HG02571 (cell line): Measurements from ENCODE around the gene CHAF1B.
"Not testable (repeated sequence)": the region's sequence is repeated elsewhere in the genome, so short reads cannot be mapped to it uniquely, and the experiment has no call there.

Source experiments
- ATAC-seq: cut with Tn5 transposase; IDR thresholded peaks from one replicate; pipeline ENCODE4 v1.9.1; 2021; ENCODE audit warnings: mild to moderate bottlenecking, moderate library complexity; ENCODE audit not compliant: unreplicated experiment

The CHAF1B gene

DNA sequence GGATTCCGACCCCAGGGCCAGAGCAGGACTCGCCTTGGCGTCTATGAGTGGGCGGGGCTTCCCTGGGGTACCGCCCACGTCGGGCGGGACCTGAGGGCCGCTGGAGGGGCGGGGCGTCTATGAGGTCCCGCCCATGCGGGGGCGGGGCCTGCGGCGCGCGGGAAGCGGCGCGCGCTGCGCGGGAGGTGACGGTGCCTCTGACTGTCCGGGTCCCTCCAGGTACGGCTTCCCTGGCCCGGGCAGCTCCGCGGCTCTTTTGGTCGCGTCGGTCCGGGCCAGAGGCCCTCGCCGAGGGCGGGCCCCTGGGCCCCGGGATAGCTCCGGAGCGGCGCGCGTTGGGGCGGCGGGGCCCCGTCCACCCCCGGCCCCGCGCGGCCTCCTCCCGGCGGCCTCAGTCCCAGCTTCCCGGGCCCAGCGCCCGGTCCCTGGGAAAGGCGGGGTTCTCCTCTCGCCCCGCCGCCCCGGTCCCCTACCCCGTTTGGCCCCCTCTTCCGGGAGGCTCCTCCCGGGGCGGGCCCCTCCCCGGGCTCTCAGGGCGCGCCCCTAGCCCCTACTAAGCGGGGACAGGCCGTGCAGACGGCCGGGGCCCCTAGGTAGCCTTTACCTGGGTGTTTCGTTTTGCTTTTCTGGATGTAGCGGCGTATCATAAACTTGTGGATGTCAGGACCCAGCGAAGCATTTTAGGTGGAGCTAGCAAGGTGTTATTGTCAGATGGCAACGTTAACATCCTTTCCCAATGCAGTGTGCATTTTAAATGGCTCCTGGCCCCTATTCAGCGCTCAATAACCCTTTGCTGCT is at the start of gene CHAF1B:
Gene CHAF1B (plus strand): TSS at position 160 of the 798 bp plus-strand sequence. CDS start 745 bp downstream, outside the sequence.
- ATAC-seq: peak; percentile 79

DNA sequence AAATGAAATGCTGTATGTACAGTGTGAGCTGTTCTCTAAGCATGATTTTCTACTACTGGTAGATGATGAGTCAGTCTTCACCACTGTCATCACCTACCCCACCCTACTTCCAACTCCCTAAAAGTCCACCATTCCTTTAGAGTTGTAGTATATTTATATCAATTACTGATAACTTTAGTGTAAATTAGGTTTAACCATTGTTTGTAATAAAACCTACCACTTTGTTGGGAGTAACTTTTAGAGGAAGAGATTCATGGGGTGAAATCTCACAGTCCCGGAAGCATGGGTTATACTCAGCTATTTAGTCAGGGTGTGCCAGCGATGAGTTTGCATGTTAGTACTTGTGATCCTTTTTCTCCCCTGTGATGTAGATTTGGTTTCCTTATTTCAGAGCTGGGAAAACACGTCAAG is 48.1 kb upstream of the CHAF1B start:
- no peak for ATAC-seq

DNA sequence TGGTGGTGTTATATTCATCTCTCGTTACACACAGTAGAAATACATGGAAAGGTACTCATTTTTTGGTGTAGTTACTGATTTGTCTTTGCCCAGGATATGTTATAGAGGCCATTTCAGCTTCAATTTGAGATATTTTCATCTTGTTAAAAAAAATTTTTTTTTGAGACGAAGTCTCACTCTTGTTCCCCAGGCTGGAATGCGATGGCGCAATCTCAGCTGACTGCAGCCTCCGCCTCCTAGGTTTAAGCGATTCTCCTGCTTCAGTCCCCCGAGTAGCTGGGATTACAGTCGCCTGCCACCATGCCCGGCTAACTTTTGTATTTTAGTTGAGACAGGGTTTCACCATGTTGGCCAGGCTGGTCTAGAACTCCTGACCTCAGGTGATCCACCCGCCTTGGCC is 46.2 kb upstream of the CHAF1B start:
- no peak for ATAC-seq

DNA sequence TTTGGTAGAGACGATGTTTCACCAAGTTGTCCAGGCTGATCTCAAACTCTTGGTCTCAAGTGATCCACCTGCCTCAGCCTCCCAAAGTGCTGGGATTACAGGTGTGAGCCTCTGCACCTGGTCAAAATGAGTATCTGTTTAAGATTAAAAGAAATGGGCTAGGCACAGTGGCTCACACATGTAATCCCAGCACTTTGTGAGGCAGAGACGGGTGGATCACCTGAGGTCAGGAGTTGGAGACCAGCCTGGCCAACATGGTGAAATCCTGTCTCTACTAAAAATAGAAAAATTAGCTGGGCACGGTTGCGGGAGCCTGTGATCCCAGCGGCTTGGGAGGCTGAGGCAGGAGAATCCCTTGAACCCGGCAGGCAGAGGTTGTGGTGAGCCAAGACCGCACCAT is 42.6 kb upstream of the CHAF1B start:
- not testable (repeated sequence) for ATAC-seq

DNA sequence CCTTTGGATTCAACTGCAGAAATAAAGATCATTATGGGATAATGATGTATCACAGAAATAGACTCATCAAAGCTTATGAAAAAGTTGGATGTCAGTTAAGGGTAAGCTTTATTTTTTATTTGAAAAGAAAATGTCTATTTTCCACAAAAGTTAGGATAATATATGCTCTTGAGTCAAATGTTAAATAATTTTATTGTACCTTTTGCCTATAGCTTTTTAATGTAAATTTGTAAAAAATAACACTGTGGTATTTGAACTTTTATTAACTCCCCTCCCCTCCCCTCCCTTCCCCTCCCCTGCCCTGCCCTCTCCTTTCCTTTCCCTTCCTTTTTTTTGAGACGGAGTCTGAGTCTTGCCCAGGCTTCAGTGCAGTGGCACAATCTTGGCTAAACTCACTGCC is 40.3 kb upstream of the CHAF1B start:
- ATAC-seq: no peak

DNA sequence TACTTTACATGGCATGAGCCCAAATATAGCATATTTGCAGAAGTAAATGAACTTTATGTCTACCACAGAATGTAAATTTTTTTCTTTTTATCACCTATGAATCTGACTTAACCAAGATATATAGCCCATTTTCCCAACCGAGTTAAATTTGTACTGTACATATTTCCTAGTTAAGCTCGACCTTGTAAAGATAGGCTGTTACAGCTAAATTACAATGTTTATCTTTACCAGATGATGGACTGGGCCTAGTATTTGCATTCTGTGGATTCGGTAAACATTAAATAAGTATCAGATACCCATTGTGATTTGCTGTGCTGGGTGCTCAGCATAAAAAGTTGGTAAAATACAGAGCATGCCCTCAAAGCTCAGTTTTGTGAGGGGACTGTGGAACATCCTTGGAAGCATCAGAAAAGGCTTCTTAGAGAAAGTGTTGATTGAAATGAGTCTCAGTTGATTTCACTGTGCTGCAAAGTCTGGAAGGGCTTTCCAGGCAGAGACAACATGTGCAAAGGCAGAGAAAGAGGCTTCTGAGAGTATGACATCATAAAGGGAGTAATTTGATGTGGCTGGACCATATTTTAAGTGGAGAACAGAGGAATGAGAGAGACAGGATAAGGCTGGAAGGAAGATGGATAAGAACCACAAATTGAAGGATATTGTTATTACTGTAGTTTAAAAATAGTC is 37.8 kb upstream of the CHAF1B start:
- ATAC-seq: no peak

DNA sequence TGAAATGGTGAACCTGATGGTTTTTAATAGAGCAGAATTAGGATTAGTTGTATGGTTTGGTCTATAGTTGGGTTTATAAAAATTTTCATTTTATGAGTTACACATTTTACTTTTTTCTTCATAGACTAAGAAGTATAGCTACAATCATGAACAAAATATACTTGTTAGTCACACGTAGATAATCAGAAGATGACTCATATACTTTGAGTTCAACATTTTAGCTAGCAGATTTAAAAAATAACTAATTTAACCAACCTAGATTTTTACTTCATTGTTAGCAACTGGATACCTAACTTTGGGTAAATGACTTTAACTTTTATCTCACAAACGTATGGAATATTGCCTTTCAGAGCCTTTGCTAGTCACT is 37.2 kb upstream of the CHAF1B start:
- ATAC-seq: no peak

DNA sequence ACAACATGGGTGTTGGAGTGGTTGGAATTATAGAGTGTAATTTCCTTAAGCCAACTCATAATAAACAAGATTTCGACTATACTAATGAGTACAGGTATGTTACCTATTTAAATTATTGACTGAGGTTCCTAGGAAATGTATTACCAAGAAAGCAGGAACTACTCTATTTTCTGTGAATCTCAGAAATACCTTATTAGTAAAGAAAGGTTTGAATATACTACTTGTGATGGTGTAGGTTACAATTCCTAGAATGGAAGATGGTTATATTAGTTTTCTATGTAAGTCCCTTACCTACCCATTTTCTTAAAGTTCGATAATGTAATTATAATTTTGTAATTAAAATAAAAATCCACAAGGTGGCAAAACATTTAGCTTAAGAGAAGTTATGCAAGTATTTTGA is 35.9 kb upstream of the CHAF1B start:
- no peak for ATAC-seq

DNA sequence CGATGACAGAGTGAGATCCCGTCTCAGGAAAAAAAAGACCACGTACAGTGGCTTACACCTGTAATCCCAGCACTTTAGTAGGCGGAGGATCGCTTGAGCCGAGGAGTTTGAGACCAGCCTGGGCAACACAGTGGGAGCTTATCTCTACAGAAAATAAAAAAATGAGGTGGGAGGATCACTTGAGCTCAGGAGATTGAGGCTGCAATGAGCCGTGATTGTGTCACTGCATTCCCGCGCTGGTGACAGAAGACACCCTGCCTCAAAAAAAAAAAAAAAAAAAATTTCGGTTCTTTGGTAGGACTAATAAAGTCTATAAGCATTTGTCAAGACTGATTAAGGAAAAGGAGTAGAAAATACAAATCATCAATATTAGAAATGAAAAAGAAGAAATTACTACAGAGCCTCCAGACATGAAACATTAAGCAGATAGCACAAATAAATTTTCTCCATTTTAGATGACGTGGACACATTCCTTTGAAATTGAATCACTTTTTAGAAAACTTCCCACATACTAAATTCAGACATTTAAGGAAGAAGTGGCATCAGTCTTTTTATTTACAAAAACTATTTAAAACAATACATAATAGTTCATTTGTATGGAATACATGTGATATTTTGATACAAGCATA is 34.8 kb upstream of the CHAF1B start:
- no peak for ATAC-seq

DNA sequence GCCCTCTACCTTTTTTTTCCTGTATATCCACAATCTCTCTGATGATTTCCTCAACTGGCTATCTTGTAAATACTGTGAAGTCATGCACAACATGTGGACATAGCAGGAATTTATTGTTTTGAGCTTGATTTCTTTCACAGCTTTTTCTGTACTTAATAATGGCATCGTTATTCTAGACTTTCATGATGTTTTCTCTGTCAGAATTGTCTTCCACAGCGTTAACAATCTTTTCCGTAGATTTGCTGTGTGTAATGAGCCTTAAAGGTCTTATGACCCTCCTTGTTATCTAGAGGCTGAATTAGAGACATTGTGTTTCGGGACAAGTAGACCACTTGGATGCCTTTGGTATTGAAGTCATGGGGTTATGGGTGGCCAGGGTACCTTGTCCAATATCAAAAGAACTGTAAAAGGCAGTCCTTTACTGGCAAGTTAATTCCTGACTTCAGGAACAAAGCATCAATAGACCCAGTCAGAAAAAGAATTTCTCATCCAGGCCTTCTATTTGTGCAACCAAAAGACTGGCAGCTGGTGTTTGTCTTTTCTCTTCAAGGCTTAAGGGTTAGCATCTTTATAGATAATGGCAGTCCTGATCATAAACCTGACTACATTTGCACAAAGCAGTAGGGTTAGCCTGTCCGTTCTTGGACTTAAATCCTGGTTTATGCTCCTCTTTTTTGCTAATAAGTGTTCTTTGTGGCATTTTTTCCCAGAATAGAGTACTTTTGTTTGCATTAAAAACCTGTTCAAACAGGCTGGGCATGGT is 30.1 kb upstream of the CHAF1B start:
- no peak for ATAC-seq

DNA sequence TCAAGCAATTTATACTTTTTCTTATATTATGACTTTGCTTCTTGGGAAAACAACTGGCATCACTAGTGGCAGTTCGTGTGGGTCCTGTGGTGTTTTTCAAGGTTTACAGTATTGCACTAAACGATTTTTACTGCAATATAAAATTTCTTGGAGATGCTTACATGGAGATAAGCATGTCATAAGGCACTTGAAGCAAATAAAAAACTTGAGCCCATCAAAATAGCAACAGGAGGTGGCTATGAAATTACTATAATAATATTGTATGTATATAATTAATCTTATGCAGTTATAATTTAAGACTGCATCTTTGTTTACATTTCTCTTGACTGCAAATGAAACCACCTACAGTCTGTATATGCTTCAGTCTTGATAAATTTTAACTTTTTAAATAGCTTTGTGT is 29.3 kb upstream of the CHAF1B start:
- no peak for ATAC-seq

DNA sequence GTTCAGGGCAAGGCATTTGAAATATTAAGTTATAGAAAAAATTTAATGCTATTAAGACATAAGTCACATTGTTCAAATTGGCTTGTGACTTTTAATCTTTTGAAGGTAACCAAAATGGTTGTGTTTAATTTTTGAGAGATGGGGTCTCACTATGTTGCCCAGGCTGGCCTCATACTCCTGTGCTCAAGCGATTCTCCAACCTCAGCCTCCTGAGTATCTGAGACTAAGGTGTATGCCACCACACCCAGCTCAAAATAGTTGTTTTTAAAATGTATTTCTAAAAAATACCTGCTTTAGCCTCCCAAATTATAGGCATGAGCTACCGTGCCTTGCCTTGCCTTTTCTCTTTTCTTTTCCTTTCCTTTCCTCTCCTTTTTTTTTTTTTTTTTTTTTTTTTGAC is 26.0 kb upstream of the CHAF1B start:
- ATAC-seq: no peak

DNA sequence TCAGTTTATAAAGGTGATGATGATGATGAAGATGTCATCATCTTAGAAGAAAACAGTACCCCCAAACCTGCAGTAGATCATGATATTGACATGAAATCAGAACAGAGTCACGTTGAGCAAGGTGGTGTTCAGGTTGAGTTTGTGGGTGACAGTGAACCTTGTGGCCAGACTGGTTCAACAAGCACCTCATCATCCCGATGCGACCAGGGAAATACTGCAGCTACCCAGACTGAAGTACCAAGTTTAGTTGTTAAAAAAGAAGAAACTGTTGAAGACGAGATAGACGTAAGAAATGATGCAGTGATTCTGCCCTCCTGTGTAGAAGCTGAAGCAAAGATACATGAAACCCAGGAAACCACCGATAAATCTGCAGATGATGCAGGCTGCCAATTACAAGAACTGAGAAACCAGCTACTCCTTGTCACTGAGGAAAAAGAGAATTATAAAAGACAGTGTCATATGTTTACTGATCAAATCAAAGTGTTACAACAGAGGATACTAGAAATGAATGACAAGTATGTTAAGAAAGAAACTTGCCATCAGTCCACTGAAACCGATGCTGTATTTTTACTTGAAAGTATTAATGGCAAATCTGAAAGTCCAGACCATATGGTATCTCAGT is 16.0 kb upstream of the CHAF1B start:
- no peak for ATAC-seq

DNA sequence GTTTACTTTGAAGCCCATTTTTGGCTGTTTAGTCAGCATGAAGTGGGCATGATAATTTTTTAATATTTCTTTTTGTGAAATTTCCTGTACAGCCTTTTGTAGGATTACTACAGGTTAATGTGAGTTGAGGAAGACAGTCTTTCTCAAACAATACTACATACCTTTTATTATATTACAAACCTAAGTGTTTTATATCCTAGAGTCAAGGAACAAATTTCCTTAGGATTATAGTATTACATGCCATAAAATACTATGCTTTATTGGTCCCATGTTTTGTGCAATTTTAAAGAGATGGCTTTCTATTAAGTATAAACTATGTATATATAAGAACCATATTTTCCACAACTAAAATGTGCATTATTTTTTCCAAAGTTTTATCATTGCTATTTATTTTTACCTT is 9.2 kb upstream of the CHAF1B start:
- ATAC-seq: no peak

DNA sequence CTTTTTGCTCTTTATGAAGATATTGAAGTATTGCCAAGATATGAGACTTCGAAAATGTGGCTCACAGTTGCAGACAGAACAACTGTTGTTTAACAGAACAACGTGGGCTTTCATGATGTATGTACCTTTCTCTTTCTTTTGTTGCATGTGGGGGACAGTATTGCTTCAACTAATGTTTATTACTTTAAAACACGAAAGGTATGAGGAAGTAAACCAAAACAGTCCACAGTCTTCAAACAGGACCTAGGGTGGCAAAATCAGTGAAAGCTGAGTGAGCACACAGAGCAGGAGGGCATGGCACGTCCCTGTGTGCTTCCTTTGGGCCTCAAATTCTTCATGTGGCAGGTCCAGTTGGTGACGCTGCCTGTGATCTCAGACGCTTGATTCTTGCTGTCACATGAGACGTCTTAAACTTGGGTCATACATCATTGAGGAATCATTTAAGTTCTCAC is 7.8 kb upstream of the CHAF1B start:
- ATAC-seq: no peak

DNA sequence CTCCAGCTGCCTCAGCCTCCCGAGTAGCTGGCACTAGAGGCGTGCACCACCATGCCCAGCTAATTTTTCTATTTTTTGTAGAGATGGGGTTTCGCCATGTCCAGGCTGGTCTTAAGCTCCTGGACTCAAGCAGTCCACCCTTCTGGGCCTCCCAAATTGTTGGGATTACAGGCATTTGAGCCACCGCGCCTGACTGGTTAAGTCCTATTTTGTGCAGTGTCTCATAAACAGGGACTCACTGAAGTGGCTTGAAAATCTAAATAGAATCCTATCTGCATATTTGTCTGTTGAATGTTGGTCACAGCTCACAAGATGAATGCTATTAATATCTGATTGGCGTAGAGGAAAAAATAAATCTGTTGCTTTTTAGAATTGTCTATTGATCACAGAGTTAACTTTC is 5.9 kb upstream of the CHAF1B start:
- ATAC-seq: no peak

DNA sequence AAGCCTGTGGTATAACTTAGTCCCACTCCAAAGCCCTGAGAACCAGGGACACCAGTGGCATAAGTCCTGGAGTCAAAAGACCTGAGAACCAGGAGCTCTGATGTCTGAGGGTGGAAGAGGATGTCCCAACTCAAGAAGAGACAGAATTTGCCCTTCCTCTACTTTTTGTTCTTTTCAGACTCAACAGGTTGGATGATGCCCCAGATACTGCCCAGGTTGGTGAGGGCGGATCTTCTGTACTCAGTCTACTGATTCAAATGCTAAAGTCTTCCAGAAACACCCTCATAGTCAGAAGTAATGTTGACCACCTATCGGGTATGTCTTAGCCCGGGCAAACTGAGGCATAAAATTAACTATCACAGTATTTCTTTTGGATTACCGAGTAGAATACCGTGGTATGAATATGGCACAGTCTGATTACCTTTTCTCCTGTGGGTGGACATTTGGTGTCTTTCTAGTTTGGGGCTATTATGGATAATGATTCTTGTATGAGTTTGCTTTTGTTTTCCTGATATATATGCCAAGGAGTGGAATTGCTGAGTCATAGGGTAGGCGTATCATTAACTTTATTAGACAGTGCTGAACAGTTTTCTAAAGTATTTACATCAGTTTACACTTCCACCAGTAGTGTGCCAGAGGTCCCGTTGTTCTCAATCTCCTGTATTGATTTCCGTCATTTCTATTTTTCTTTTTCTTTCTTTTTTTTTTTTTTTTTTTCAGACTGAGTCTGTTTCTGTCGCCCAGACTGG is 3.2 kb upstream of the CHAF1B start:
- ATAC-seq: no peak

DNA sequence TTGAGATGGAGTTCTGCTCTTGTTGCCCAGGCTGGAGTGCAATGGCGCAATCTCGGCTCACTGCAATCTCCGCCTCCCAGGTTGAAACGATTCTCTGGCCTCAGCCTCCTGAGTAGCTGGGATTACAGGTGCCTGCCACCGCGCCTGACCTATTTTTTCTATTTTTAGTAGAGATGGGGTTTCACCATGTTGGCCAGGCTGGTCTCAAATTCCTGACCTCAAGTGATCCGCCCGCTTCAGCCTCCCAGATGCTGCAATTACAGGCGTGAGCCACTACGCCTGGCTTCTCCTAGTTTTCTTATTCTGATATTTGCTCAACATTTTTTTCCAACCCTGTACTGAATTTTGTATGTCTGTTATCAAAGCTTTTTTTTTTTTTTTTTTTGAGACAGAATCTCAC is 2.5 kb upstream of the CHAF1B start:
- not testable (repeated sequence) for ATAC-seq

DNA sequence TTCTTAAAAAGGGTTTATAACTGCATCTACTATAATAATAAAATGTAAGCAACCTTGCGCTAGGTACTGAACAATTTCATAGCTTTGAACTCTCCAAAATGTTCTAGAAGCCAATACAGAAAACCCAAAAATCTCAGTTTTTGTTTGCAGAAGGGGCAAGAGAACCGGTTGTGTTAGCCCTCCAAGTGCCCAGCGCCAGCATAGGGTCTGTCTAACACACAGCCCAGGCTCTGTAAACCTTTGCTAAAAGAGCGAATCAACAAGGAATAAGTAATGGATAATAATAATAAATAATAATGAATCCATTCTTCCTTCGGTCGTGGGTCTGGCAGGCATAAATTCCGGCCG is 333 bp upstream of the CHAF1B start:
- ATAC-seq: no peak

DNA sequence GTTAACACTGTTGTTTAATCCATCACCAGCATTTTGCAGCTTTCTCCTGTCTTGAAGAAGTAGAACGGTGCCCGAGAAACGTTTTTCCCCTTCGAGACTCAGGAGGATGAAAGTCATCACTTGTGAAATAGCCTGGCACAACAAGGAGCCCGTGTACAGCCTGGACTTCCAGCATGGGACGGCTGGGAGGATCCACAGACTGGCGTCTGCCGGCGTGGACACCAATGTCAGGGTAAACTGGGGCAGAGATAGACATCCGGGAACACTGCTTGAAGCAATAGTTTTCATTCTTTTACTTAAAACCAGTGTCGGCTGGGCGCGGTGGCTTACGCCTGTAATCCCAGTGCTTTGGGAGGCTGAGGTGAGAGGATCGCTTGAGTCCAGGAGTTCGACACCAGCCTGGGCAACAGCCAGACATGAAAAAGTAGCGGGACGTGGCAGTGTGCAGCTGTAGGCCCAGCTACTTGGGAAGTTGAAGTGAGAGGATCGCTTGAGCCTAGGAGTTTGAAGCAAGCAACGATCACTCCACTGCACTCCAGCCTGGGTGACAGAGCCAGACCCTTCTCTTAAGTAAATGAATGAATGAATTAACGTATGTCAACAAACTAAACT is 945 bp downstream of the CHAF1B start:
- no peak for ATAC-seq
